ENCODE data around the gene SLC45A2.

The SLC45A2 gene

GRCh38 chr5:34022121-34022705, 37.7 kb upstream of the SLC45A2 start:
- DNase-seq (ENCODE audit: extremely low read depth, low read depth) = no peak
- TF ChIP-seq CTCF (IDR thresholded peaks at IDR 0.05; ENCODE audit: low read depth, low read length, missing control alignments) = no peak
- no peak overlapping the region for H3K4me3 ChIP-seq (replicated peaks; ENCODE audit: low read depth, low read length)

GRCh38 chr5:34021334-34021733, 36.8 kb upstream of the SLC45A2 start:
- DNase-seq (ENCODE audit: extremely low read depth, low read depth) = no peak
- no peak for TF ChIP-seq CTCF (IDR thresholded peaks at IDR 0.05; ENCODE audit: low read depth, low read length, missing control alignments)
- H3K4me3 ChIP-seq (replicated peaks; ENCODE audit: low read depth, low read length) = no peak overlapping the region

- no peak overlapping the region for H3K4me3 ChIP-seq (replicated peaks; ENCODE audit: low read depth, low read length)
- no peak for DNase-seq (ENCODE audit: extremely low read depth, low read depth)
- no peak for TF ChIP-seq CTCF (IDR thresholded peaks at IDR 0.05; ENCODE audit: low read depth, low read length, missing control alignments)
Measured at GRCh38 chr5:34020726-34021125, 36.2 kb upstream of the SLC45A2 start.

GRCh38 chr5:34017254-34017653, 32.8 kb upstream of the SLC45A2 start:
- DNase-seq (ENCODE audit: extremely low read depth, low read depth) = no peak
- TF ChIP-seq CTCF (IDR thresholded peaks at IDR 0.05; ENCODE audit: low read depth, low read length, missing control alignments) = no peak
- no peak overlapping the region for H3K4me3 ChIP-seq (replicated peaks; ENCODE audit: low read depth, low read length)

- no peak overlapping the region for H3K4me3 ChIP-seq (replicated peaks; ENCODE audit: low read depth, low read length)
- no peak for DNase-seq (ENCODE audit: extremely low read depth, low read depth)
- TF ChIP-seq CTCF (IDR thresholded peaks at IDR 0.05; ENCODE audit: low read depth, low read length, missing control alignments) = no peak
Measured at GRCh38 chr5:34016750-34017149, 32.3 kb upstream of the SLC45A2 start.

- no peak for TF ChIP-seq CTCF (IDR thresholded peaks at IDR 0.05; ENCODE audit: low read depth, low read length, missing control alignments)
- DNase-seq (ENCODE audit: extremely low read depth, low read depth) = no peak
- H3K4me3 ChIP-seq (replicated peaks; ENCODE audit: low read depth, low read length) = no peak overlapping the region
Measured at GRCh38 chr5:34016222-34016621, 31.7 kb upstream of the SLC45A2 start.
